ENCODE results near the gene HELZ2. TPM values are rescaled to one million over a fixed set of nuclear protein-coding genes. Genes with fewer than 3 reads are reported as not detected.

HELZ2 gene
- total and polyA plus RNA-seq, 2 donors (not counting 1 experiment from before 2014, with no cell fraction given): 3.3 to 47.6 TPM

DNA sequence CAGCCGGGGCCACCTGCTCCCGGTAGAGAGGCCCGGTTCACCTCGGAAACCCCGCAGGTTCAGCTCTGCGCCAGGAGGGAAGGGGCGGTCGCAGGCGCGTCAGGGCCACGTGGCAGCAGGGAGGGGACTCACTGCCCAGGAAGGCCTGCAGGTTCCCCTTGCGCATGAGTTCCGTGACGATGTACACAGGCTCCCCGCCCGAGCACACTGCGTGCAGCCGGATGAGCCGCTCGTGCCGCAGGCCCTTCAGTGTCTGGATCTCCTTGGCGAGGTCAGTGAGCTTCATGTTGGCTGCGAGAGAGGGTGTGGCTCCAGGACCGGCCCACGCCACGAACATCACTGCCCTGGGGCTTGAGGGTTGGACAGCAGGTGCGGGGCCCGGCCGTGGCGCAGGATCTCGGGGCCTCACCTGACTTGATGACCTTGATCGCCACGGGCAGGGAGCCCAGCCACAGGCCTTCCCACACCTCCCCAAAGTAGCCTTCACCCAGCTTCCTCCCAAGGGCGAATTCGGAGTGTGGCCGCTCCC, 31.9 kb downstream of the HELZ2 start:
- Histone ChIP-seq H3K36me3 (ENCODE audit: control insufficient read depth, insufficient read depth, low read length) (no peaks in the 10 kb centered on the region), H3K27me3 (ENCODE audit: control insufficient read depth, insufficient read depth, low read length) (peaks cover 3% of the 10 kb centered on the region), H3K4me2 (ENCODE audit: extremely low read depth, insufficient read depth, low read length) (no peak overlapping the region), H3K27ac (ENCODE audit: insufficient read depth, low read length) (no peak overlapping the region), H3K9ac (ENCODE audit: insufficient read depth, low read length) (no peak overlapping the region), H2AFZ (ENCODE audit: low read length) (no peak overlapping the region), H3K9me3 (ENCODE audit: control insufficient read depth, insufficient read depth, low read depth, low read length) (no peaks in the 10 kb centered on the region), H3K4me3 (replicated peaks in 1 of 4; ENCODE audit: control extremely low read depth in 1 of 4, insufficient read depth in 1 of 4, low read depth in 3 of 4, low read length in 4 of 4) (no peak overlapping the region), H3K4me1 (ENCODE audit: control insufficient read depth, extremely low read depth, insufficient read depth, low read length) (no peaks in the 10 kb centered on the region), H3K79me2 (ENCODE audit: control insufficient read depth, insufficient read depth, low read length) (no peaks in the 10 kb centered on the region), H4K20me1 (ENCODE audit: control insufficient read depth, extremely low read depth, insufficient read depth, low read length) (no peaks in the 10 kb centered on the region)
- TF ChIP-seq, protein P1, sequence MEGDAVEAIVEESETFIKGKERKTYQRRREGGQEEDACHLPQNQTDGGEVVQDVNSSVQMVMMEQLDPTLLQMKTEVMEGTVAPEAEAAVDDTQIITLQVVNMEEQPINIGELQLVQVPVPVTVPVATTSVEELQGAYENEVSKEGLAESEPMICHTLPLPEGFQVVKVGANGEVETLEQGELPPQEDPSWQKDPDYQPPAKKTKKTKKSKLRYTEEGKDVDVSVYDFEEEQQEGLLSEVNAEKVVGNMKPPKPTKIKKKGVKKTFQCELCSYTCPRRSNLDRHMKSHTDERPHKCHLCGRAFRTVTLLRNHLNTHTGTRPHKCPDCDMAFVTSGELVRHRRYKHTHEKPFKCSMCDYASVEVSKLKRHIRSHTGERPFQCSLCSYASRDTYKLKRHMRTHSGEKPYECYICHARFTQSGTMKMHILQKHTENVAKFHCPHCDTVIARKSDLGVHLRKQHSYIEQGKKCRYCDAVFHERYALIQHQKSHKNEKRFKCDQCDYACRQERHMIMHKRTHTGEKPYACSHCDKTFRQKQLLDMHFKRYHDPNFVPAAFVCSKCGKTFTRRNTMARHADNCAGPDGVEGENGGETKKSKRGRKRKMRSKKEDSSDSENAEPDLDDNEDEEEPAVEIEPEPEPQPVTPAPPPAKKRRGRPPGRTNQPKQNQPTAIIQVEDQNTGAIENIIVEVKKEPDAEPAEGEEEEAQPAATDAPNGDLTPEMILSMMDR (conservative IDR thresholded peaks at IDR 0.05 in 1 of 2, IDR thresholded peaks at IDR 0.05 in 1 of 2; ENCODE audit: low read depth in 1 of 2, low read length in 2 of 2): no peak
- TF ChIP-seq EZH2 (IDR thresholded peaks at IDR 0.05; ENCODE audit: low read length, missing control alignments): no peak
- DNase-seq (ENCODE audit: low read depth in 2 of 2): no peak

DNA sequence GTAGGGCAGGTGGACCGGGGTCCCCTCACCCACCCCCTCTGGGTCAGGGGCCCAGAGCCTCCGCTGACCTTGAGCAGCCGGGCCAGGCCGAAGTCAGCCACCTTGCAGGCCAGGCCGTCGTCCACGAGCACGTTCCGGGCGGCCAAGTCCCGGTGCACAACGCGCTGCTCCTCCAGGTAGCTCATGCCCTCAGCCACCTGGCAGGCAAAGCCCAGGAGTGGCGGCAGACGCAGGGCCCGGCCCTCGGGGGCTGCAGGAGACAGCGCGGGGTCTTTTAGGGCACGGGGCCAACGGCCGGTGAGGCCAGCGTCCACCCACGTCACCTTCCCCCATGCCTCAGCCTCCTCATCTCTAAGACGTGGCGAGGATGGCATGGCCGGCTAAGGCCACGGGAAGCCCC, 32.7 kb downstream of the HELZ2 start:
- Histone ChIP-seq H3K4me3 (replicated peaks in 1 of 4; ENCODE audit: control extremely low read depth in 1 of 4, insufficient read depth in 1 of 4, low read depth in 3 of 4, low read length in 4 of 4) (no peak overlapping the region), H3K79me2 (ENCODE audit: control insufficient read depth, insufficient read depth, low read length) (no peaks in the 10 kb centered on the region), H4K20me1 (ENCODE audit: control insufficient read depth, extremely low read depth, insufficient read depth, low read length) (no peaks in the 10 kb centered on the region), H3K4me1 (ENCODE audit: control insufficient read depth, extremely low read depth, insufficient read depth, low read length) (peaks cover 3% of the 10 kb centered on the region), H3K4me2 (ENCODE audit: extremely low read depth, insufficient read depth, low read length) (no peak overlapping the region), H3K27ac (ENCODE audit: insufficient read depth, low read length) (no peak overlapping the region), H3K9me3 (ENCODE audit: control insufficient read depth, insufficient read depth, low read depth, low read length) (no peaks in the 10 kb centered on the region), H3K27me3 (ENCODE audit: control insufficient read depth, insufficient read depth, low read length) (no peaks in the 10 kb centered on the region), H3K9ac (ENCODE audit: insufficient read depth, low read length) (no peak overlapping the region), H2AFZ (ENCODE audit: low read length) (no peak overlapping the region), H3K36me3 (ENCODE audit: control insufficient read depth, insufficient read depth, low read length) (no peaks in the 10 kb centered on the region)
- no peak for DNase-seq (ENCODE audit: low read depth in 2 of 2)
- TF ChIP-seq, protein P1 (conservative IDR thresholded peaks at IDR 0.05 in 1 of 2, IDR thresholded peaks at IDR 0.05 in 1 of 2; ENCODE audit: low read depth in 1 of 2, low read length in 2 of 2): no peak
- no peak for TF ChIP-seq EZH2 (IDR thresholded peaks at IDR 0.05; ENCODE audit: low read length, missing control alignments)

DNA sequence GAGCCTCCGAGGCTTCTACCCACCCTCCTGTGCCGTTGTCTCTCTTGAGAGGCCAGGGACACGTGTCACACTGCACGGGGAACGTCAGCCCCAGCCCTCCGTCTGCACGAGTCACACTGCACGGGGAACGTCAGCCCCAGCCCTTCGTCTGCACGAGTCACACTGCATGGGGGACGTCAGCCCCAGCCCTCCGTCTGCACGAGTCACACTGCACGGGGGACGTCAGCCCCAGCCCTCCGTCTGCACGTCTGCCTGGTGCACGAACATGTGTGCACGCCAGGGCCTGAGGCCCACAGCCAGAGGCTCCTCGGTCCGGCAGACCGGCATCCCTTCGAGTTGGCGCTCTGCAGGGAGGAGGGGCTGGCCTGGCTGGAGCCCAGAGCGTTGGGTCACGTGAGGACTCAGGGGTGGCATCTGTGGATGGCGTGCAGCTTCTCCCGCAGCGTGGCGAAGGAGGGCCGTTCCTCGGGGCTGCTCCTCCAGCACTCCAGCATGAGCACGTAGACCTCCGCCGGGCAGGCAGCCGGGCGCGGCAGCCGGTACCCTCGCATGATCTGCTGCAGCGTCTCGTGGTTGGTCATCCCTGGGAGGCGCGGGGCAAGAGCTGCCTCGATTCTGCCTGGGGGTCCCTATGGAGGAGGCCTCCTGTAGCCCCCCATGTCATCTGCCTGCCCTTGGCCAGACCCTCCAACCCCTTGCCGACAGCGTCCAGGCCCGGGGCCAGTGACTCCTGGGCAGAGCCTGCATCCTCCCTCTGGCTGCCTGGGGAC, 33.4 kb downstream of the HELZ2 start:
- Histone ChIP-seq H3K36me3 (ENCODE audit: control insufficient read depth, insufficient read depth, low read length) (no peaks in the 10 kb centered on the region), H2AFZ (ENCODE audit: low read length) (no peak overlapping the region), H3K4me3 (replicated peaks in 1 of 4; ENCODE audit: control extremely low read depth in 1 of 4, insufficient read depth in 1 of 4, low read depth in 3 of 4, low read length in 4 of 4) (no peak overlapping the region), H3K79me2 (ENCODE audit: control insufficient read depth, insufficient read depth, low read length) (no peaks in the 10 kb centered on the region), H3K4me2 (ENCODE audit: extremely low read depth, insufficient read depth, low read length) (no peak overlapping the region), H3K4me1 (ENCODE audit: control insufficient read depth, extremely low read depth, insufficient read depth, low read length) (peaks cover 5% of the 10 kb centered on the region), H3K27me3 (ENCODE audit: control insufficient read depth, insufficient read depth, low read length) (no peaks in the 10 kb centered on the region), H3K9me3 (ENCODE audit: control insufficient read depth, insufficient read depth, low read depth, low read length) (no peaks in the 10 kb centered on the region), H3K27ac (ENCODE audit: insufficient read depth, low read length) (no peak overlapping the region), H3K9ac (ENCODE audit: insufficient read depth, low read length) (no peak overlapping the region), H4K20me1 (ENCODE audit: control insufficient read depth, extremely low read depth, insufficient read depth, low read length) (no peaks in the 10 kb centered on the region)
- TF ChIP-seq EZH2 (IDR thresholded peaks at IDR 0.05; ENCODE audit: low read length, missing control alignments): no peak
- TF ChIP-seq, protein P1 (conservative IDR thresholded peaks at IDR 0.05 in 1 of 2, IDR thresholded peaks at IDR 0.05 in 1 of 2; ENCODE audit: low read depth in 1 of 2, low read length in 2 of 2): no peak
- no peak for DNase-seq (ENCODE audit: low read depth in 2 of 2)

Measured in fibroblast of lung (primary cell).